HuH-7.5 (cell line): ENCODE data around the gene PTN.

Experiments used
- DNase-seq: peaks from one replicate; pipeline ENCODE4 v3.0.0; 2011; ENCODE audit warnings: low spot score

The PTN gene

GRCh38 chr7:137343281-137343841, at the start of gene PTN:
Gene PTN (minus strand): TSS chr7:137343733. CDS start chr7:137254973, 88,760 bp downstream.
- no peak for DNase-seq

GRCh38 chr7:137390076-137390475, 46.5 kb upstream of the PTN start:
- DNase-seq: no peak

- no peak for DNase-seq
These were observed 45.4 kb upstream of the PTN start for GRCh38 chr7:137388916-137389315.

GRCh38 chr7:137386966-137387365, 43.4 kb upstream of the PTN start:
- DNase-seq: no peak

- no peak for DNase-seq
These were observed 37.5 kb upstream of the PTN start for GRCh38 chr7:137381045-137381444.

GRCh38 chr7:137373507-137373906, 30.0 kb upstream of the PTN start:
- no peak for DNase-seq

GRCh38 chr7:137371616-137372015, 28.1 kb upstream of the PTN start:
- no peak for DNase-seq

- DNase-seq: no peak
These were observed 23.5 kb upstream of the PTN start for GRCh38 chr7:137366995-137367394.

- DNase-seq: no peak
These were observed 20.1 kb upstream of the PTN start for GRCh38 chr7:137363683-137364082.

GRCh38 chr7:137360087-137360679, 16.6 kb upstream of the PTN start:
- DNase-seq: no peak

- DNase-seq: no peak
These were observed 11.4 kb upstream of the PTN start for GRCh38 chr7:137354961-137355360.

GRCh38 chr7:137354396-137354795, 10.9 kb upstream of the PTN start:
- no peak for DNase-seq

- DNase-seq: no peak
These were observed 8.4 kb upstream of the PTN start for GRCh38 chr7:137351941-137352340.

- no peak for DNase-seq
These were observed 2.4 kb upstream of the PTN start for GRCh38 chr7:137345799-137346449.

GRCh38 chr7:137342828-137343261, 688 bp downstream of the PTN start:
- no peak for DNase-seq

GRCh38 chr7:137342265-137342664, 1.3 kb downstream of the PTN start:
- no peak for DNase-seq

GRCh38 chr7:137337902-137338301, 5.6 kb downstream of the PTN start:
- no peak for DNase-seq

GRCh38 chr7:137335814-137336213, 7.7 kb downstream of the PTN start:
- no peak for DNase-seq

GRCh38 chr7:137331378-137331777, 12.2 kb downstream of the PTN start:
- DNase-seq: no peak

GRCh38 chr7:137329411-137329810, 14.1 kb downstream of the PTN start:
- DNase-seq: no peak

GRCh38 chr7:137328373-137329120, 15.0 kb downstream of the PTN start:
- no peak for DNase-seq

- DNase-seq: no peak
These were observed 17.6 kb downstream of the PTN start for GRCh38 chr7:137325927-137326326.
